H1 (cell line): ENCODE measurements around the gene LRRC14B. TPM values are rescaled to one million over a fixed set of nuclear protein-coding genes. Genes with fewer than 3 reads are reported as not detected.

Source experiments
- CTCF ChIA-PET: fragments of 300-600 bp; sonication (Branson Sonifier 250); formaldehyde crosslinking; loops from one replicate; lab custom pipeline; 2021; ENCODE audit not compliant: partially characterized antibody; lab: Charles Lee
- POLR2A ChIA-PET: fragments of 300-600 bp; sonication (Branson Sonifier 250); formaldehyde crosslinking; loops from one replicate; lab custom pipeline; 2021; ENCODE audit warnings: inconsistent platforms; ENCODE audit not compliant: partially characterized antibody; lab: Charles Lee
- DNase-seq, 2 experiments: peaks; one replicate each; pipeline versions ENCODE4 v3.0.0 to v3.0.0-alpha.2; 2010 to 2022; ENCODE audit warnings: low spot score in 2 of 2, low read depth in 1 of 2, mixed read lengths in 1 of 2
- FAIRE-seq: peaks from 2 replicates; lab custom pipeline; 2011; peaks lifted over from hg19 to GRCh38; lab: Jason Lieb, UNC
- H2AFZ ChIP-seq: 2 replicates; pipeline ENCODE4 v1.8.1; 2012; ENCODE audit warnings: low read length, inconsistent platforms
- H2AK5ac ChIP-seq: 2 replicates; pipeline ENCODE4 v1.6.1; 2013; ENCODE audit warnings: low read depth, low read length
- H2BK120ac ChIP-seq: replicated peaks from 2 replicates; pipeline ENCODE3; 2013; ENCODE audit warnings: low read depth, low read length, inconsistent platforms
- H2BK12ac ChIP-seq: 2 replicates; pipeline ENCODE4 v1.6.1; 2013; ENCODE audit warnings: low read depth, low read length
- H2BK15ac ChIP-seq: 2 replicates; pipeline ENCODE4 v1.6.1; 2013; ENCODE audit warnings: low read length
- H2BK20ac ChIP-seq: 2 replicates; pipeline ENCODE4 v1.6.1; 2013; ENCODE audit warnings: low read length
- H2BK5ac ChIP-seq: 2 replicates; pipeline ENCODE4 v1.6.1; 2013; ENCODE audit warnings: low read depth, low read length
- H3K14ac ChIP-seq: 2 replicates; pipeline ENCODE4 v1.6.1; 2013; ENCODE audit warnings: inconsistent platforms; ENCODE audit not compliant: insufficient read length
- H3K18ac ChIP-seq: 2 replicates; pipeline ENCODE4 v1.6.1; 2013; ENCODE audit warnings: low read length; ENCODE audit errors: extremely low read depth
- H3K23ac ChIP-seq: 2 replicates; pipeline ENCODE4 v1.6.1; 2013; ENCODE audit warnings: inconsistent platforms; ENCODE audit not compliant: insufficient read length
- H3K23me2 ChIP-seq: 2 replicates; pipeline ENCODE4 v1.6.1; 2013; ENCODE audit warnings: low read depth, low read length
- H3K27ac ChIP-seq: 2 replicates; pipeline ENCODE4 v1.6.1; 2011; ENCODE audit warnings: low read depth, low read length, inconsistent platforms
- H3K27me3 ChIP-seq, 4 experiments: replicated peaks in 1 of 4; 1 replicate in 1 of 4; 2 replicates in 3 of 4; pipeline versions ENCODE4 v1.6.1 to v1.8.1; 2011 to 2013; ENCODE audit warnings: low read length in 3 of 4, mild to moderate bottlenecking in 3 of 4, inconsistent platforms in 2 of 4, mixed read lengths in 2 of 4, moderate library complexity in 1 of 4; ENCODE audit not compliant: control insufficient read depth in 3 of 4, insufficient read depth in 3 of 4; ENCODE audit errors: extremely low read depth in 1 of 4
- H3K36me3 ChIP-seq, 4 experiments: 2 replicates each; pipeline versions ENCODE4 v1.6.1 to v1.8.1; 2011 to 2013; ENCODE audit warnings: mild to moderate bottlenecking in 4 of 4, low read length in 3 of 4, moderate library complexity in 2 of 4, control low read depth in 1 of 4, inconsistent platforms in 1 of 4; ENCODE audit not compliant: insufficient read depth in 4 of 4, control insufficient read depth in 2 of 4
- H3K4ac ChIP-seq: replicated peaks from 2 replicates; pipeline ENCODE3; 2013; ENCODE audit warnings: low read length, low read depth, mixed read lengths, inconsistent platforms; ENCODE audit not compliant: insufficient read length
- H3K4me1 ChIP-seq, 4 experiments: replicated peaks in 1 of 4; 1 replicate in 1 of 4; 2 replicates in 3 of 4; pipeline versions ENCODE4 v1.6.1 to v1.8.1; 2011 to 2013; ENCODE audit warnings: low read length in 3 of 4, inconsistent platforms in 2 of 4, mixed read lengths in 1 of 4; ENCODE audit not compliant: insufficient read depth in 4 of 4, control insufficient read depth in 3 of 4
- H3K4me2 ChIP-seq, 2 experiments: 2 replicates each; pipeline versions ENCODE4 v1.6.1 to v1.8.1; 2011 to 2013; ENCODE audit warnings: low read depth in 2 of 2, low read length in 2 of 2, control low read depth in 1 of 2, inconsistent platforms in 1 of 2, mild to moderate bottlenecking in 1 of 2; ENCODE audit not compliant: insufficient read depth in 1 of 2
- H3K4me3 ChIP-seq, 4 experiments: fragments of 200-600, 300-600 bp in 1 of 4; sonication (generic), shearing (Covaris generic), sonication (Bioruptor Twin) in 1 of 4; 2 replicates each; pipeline versions ENCODE4 v1.5.1 to v1.8.1; 2011 to 2016; ENCODE audit warnings: low read length in 4 of 4, low read depth in 3 of 4, control low read depth in 2 of 4, inconsistent platforms in 2 of 4, mild to moderate bottlenecking in 2 of 4, mixed read lengths in 1 of 4, moderate library complexity in 1 of 4; ENCODE audit not compliant: insufficient read depth in 2 of 4; ENCODE audit errors: extremely low read depth in 1 of 4
- H3K56ac ChIP-seq: replicated peaks from 2 replicates; pipeline ENCODE3; 2013; ENCODE audit warnings: low read depth, mild to moderate bottlenecking, mixed read lengths, low read length, inconsistent platforms; ENCODE audit not compliant: insufficient read length
- H3K79me1 ChIP-seq: 2 replicates; pipeline ENCODE4 v1.6.1; 2013; ENCODE audit warnings: low read depth, low read length, control low read depth
- H3K79me2 ChIP-seq, 2 experiments: 2 replicates each; pipeline versions ENCODE4 v1.6.1 to v1.8.1; 2012 to 2013; ENCODE audit warnings: low read length in 2 of 2, mild to moderate bottlenecking in 2 of 2, inconsistent platforms in 1 of 2; ENCODE audit not compliant: insufficient read depth in 2 of 2, control insufficient read depth in 1 of 2
- H3K9ac ChIP-seq, 4 experiments: replicated peaks in 1 of 4; 1 replicate in 1 of 4; 2 replicates in 3 of 4; pipeline versions ENCODE4 v1.6.1 to v1.8.1; 2011 to 2013; ENCODE audit warnings: low read depth in 3 of 4, low read length in 3 of 4, control low read depth in 2 of 4, mild to moderate bottlenecking in 2 of 4, moderate library complexity in 2 of 4, inconsistent platforms in 1 of 4; ENCODE audit errors: extremely low read depth in 1 of 4
- H3K9me3 ChIP-seq, 2 experiments: 2 replicates each; pipeline versions ENCODE4 v1.6.1 to v1.8.1; 2012 to 2013; ENCODE audit warnings: mild to moderate bottlenecking in 2 of 2, moderate library complexity in 2 of 2, control low read depth in 1 of 2, inconsistent platforms in 1 of 2, low read depth in 1 of 2, low read length in 1 of 2, mixed read lengths in 1 of 2; ENCODE audit not compliant: insufficient read depth in 2 of 2
- H4K20me1 ChIP-seq, 2 experiments: replicated peaks in 1 of 2; 2 replicates each; pipeline versions ENCODE3 to v1.8.1; 2011 to 2013; ENCODE audit warnings: inconsistent platforms in 2 of 2, low read length in 2 of 2, mild to moderate bottlenecking in 1 of 2; ENCODE audit not compliant: insufficient read depth in 2 of 2, control insufficient read depth in 1 of 2
- H4K5ac ChIP-seq: 2 replicates; pipeline ENCODE4 v1.6.1; 2013; ENCODE audit warnings: low read length, low read depth, mixed read lengths, inconsistent platforms; ENCODE audit not compliant: insufficient read length
- H4K8ac ChIP-seq: 2 replicates; pipeline ENCODE4 v1.8.0; 2013; ENCODE audit warnings: mild to moderate bottlenecking, moderate library complexity, low read length, inconsistent platforms; ENCODE audit not compliant: insufficient read depth; ENCODE audit errors: extremely low read depth
- H4K91ac ChIP-seq: replicated peaks from 2 replicates; pipeline ENCODE3; 2013; ENCODE audit warnings: low read length, mixed read lengths, inconsistent platforms; ENCODE audit not compliant: insufficient read length
- BACH1 ChIP-seq: IDR thresholded peaks from 2 replicates; pipeline ENCODE4 v1.6.1; 2012; ENCODE audit warnings: low read length, improper control_type of control experiment
- BRCA1 ChIP-seq: IDR thresholded peaks from 2 replicates; pipeline ENCODE4 v1.6.1; 2012; ENCODE audit warnings: low read depth, low read length, improper control_type of control experiment
- CEBPB ChIP-seq: IDR thresholded peaks from 2 replicates; pipeline ENCODE4 v1.6.1; 2012; ENCODE audit warnings: low read depth, low read length
- CREB1 ChIP-seq: IDR thresholded peaks from 2 replicates; pipeline ENCODE4 v1.6.1; 2012; ENCODE audit warnings: inconsistent platforms
- SIRT6 ChIP-seq: IDR thresholded peaks from one replicate; pipeline ENCODE4 v1.7.1; 2012; ENCODE audit warnings: low read length, inconsistent platforms
- SP1 ChIP-seq: IDR thresholded peaks from 2 replicates; pipeline ENCODE4 v1.6.1; 2011; ENCODE audit warnings: low read depth, low read length
- SRF ChIP-seq: IDR thresholded peaks from 2 replicates; pipeline ENCODE4 v1.6.1; 2011; ENCODE audit warnings: mild to moderate bottlenecking, low read depth, low read length, moderate library complexity
- TAF1 ChIP-seq: IDR thresholded peaks from 2 replicates; pipeline ENCODE4 v1.6.1; 2011; ENCODE audit warnings: mild to moderate bottlenecking, low read depth, low read length
- TAF7 ChIP-seq: optimal IDR thresholded peaks from 2 replicates; pipeline ENCODE3; 2011; ENCODE audit warnings: low read depth, mild to moderate bottlenecking, inconsistent platforms, low read length, moderate library complexity, borderline replicate concordance
- TBP ChIP-seq: IDR thresholded peaks from 2 replicates; pipeline ENCODE4 v1.6.1; 2011; ENCODE audit warnings: low read depth, low read length, improper control_type of control experiment
- TEAD4 ChIP-seq: IDR thresholded peaks from 2 replicates; pipeline ENCODE4 v1.6.1; 2012; ENCODE audit warnings: low read depth, low read length, inconsistent platforms, mixed read lengths
- WGBS, 2 experiments: shearing (Covaris generic) in 1 of 2; methylation state at CpG; one replicate each; pipeline versions ENCODE4 v1.1.6 to v1.1.7; 2013 to 2015; ENCODE audit warnings: low lambda C conversion rate in 2 of 2, mixed read lengths in 2 of 2, inconsistent platforms in 1 of 2, low coverage in 1 of 2, missing lambda C conversion rate in 1 of 2; ENCODE audit not compliant: insufficient replicate concordance in 2 of 2, insufficient coverage in 1 of 2, insufficient read length in 1 of 2; ENCODE audit errors: extremely low coverage in 1 of 2, missing lambda C conversion rate in 1 of 2; 5-methylcytosine and 5-hydroxymethylcytosine counted together
- polyA plus RNA-seq, 7 experiments: library from polyadenylated mRNA; depleted of rRNA in 3 of 7; stranded (reverse) in 5 of 7; unstranded in 2 of 7; fragments of >200 nt in 5 of 7; fragments of 200-250 nt in 2 of 7; gene quantifications; 1 replicate in 5 of 7; 2 replicates in 1 of 7; 4 replicates in 1 of 7; pipeline versions ENCODE4 v1.2.1 to v1.2.3, GENCODE V29; 2011 to 2013; ENCODE audit warnings: missing spikeins in 2 of 7, mixed read lengths in 2 of 7
- total RNA-seq: library from RNA; stranded (reverse); fragmentation: NEBNext Ultra II Directional; extraction: Animal tissue kit (Norgen Biotek cat#: 25700); gene quantifications from 2 replicates; pipeline ENCODE4 v1.2.1, GENCODE V29; 2021
- TF ChIP-seq, protein P1 (sequence below), 3 experiments: IDR thresholded peaks; 1 replicate in 2 of 3; 2 replicates in 1 of 3; pipeline versions ENCODE4 v1.5.1 to v1.6.1; 2011; ENCODE audit warnings: low read length in 3 of 3, mild to moderate bottlenecking in 3 of 3, inconsistent platforms in 2 of 3, low read depth in 1 of 3, moderate library complexity in 1 of 3; ENCODE audit not compliant: insufficient read depth in 1 of 3; ENCODE audit errors: control extremely low read depth in 1 of 3

The LRRC14B gene
- total and polyA plus RNA-seq, 2 of the 8 experiments (the other 6 are each of a cell fraction or from before 2014, with no cell fraction given), result not detected

- Histone ChIP-seq H3K79me2 (peaks cover 3 to 22% of the 10 kb centered on the region in 2 experiments; a peak in 1 of 4 replicates), H3K23me2 (peaks cover 1% of the 10 kb centered on the region; the same call in 1 of the 2 replicates), H2BK5ac (no peak overlapping the region), H4K8ac (no peak overlapping the region; the same call in 1 of the 2 replicates), H3K27ac (no peak overlapping the region), H2BK120ac (no peak overlapping the region), H2BK20ac (no peak overlapping the region), H3K9me3 (no peaks in the 10 kb centered on the region), H3K14ac (no peak overlapping the region), H4K20me1 (peaks cover 5 to 22% of the 10 kb centered on the region in 2 experiments), H3K79me1 (no peaks in the 10 kb centered on the region; the same call in 1 of the 2 replicates), H3K9ac (no peak overlapping the region), H4K91ac (no peak overlapping the region), H3K18ac (no peak overlapping the region), H3K56ac (no peak overlapping the region), H3K23ac (no peak overlapping the region), H3K4ac (no peak overlapping the region), H3K36me3 (peaks cover 2 to 16% (median 10%) of the 10 kb centered on the region in 4 experiments), H2AK5ac (no peak overlapping the region), H4K5ac (no peak overlapping the region), H3K27me3 (no peaks in the 10 kb centered on the region), H3K4me1 (no peaks in the 10 kb centered on the region; a peak in 1 of 7 replicates), H2BK15ac (no peak overlapping the region), H2BK12ac (no peak overlapping the region), H2AFZ (no peak overlapping the region), H3K4me3 (no peak overlapping the region), H3K4me2 (no peak overlapping the region)
- FAIRE-seq (no peak), DNase-seq (no peak)
- POLR2A ChIA-PET, result interaction anchor here (0.7 to 2.9 kb wide), 2 partner anchors 12 to 65 kb away, joined by 3 to 11 read pairs; partner anchors contain the start of gene LRRC14B
- CTCF ChIA-PET, result interaction anchor here (1.1 to 1.3 kb wide), 4 partner anchors 10 to 15 kb away, joined by 3 to 5 read pairs (median 4); partner anchors contain the start of genes CCDC127, LRRC14B and SDHA
- WGBS, 2 experiments, result 95% methylated on average over 4 of the region's 6 CpGs; no CpG with 5 or more reads in 1 of the 2 experiments
- TF ChIP-seq TBP (no peak), SRF (no peak), BACH1 (no peak), SIRT6 (no peak), BRCA1 (no peak), CEBPB (no peak), TEAD4 (no peak), CREB1 (no peak), TAF7 (no peak), TAF1 (no peak), SP1 (no peak)
- TF ChIP-seq, protein P1, sequence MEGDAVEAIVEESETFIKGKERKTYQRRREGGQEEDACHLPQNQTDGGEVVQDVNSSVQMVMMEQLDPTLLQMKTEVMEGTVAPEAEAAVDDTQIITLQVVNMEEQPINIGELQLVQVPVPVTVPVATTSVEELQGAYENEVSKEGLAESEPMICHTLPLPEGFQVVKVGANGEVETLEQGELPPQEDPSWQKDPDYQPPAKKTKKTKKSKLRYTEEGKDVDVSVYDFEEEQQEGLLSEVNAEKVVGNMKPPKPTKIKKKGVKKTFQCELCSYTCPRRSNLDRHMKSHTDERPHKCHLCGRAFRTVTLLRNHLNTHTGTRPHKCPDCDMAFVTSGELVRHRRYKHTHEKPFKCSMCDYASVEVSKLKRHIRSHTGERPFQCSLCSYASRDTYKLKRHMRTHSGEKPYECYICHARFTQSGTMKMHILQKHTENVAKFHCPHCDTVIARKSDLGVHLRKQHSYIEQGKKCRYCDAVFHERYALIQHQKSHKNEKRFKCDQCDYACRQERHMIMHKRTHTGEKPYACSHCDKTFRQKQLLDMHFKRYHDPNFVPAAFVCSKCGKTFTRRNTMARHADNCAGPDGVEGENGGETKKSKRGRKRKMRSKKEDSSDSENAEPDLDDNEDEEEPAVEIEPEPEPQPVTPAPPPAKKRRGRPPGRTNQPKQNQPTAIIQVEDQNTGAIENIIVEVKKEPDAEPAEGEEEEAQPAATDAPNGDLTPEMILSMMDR (IDR thresholded peaks at IDR 0.05; ENCODE audit: control extremely low read depth in 1 of 3, insufficient read depth in 1 of 3, low read depth in 1 of 3, low read length in 3 of 3), result no peak
Measured at GRCh38 chr5:204001-204400, 12.7 kb downstream of the LRRC14B start.
